OCI-LY7 (cell line): ENCODE results near the gene MACF1. TPM values are rescaled to one million over a fixed set of nuclear protein-coding genes. Genes with fewer than 3 reads are reported as not detected.

Experiments used
- BruUV-seq: library from RNA; stranded (reverse); fragments of 400-500 nt; replicated peaks from 2 replicates; lab custom pipeline; 2021; lab: Mats Ljungman, UMichigan
- CTCF ChIA-PET: fragments of 300-600 bp; sonication (Branson Sonifier 250); formaldehyde crosslinking; loops from one replicate; lab custom pipeline; 2022; ENCODE audit warnings: antibody characterized with exemption; ENCODE audit not compliant: unreplicated experiment; lab: Charles Lee
- POLR2A ChIA-PET: fragments of 300-600 bp; sonication (Branson Sonifier 250); formaldehyde crosslinking; loops from one replicate; lab custom pipeline; 2022; ENCODE audit warnings: antibody characterized with exemption; lab: Charles Lee
- DNase-seq: peaks from one replicate; pipeline ENCODE4 v3.0.0-alpha.2; 2015; ENCODE audit warnings: low spot score
- H2AFZ ChIP-seq: fragments of 200-600 bp; sonication (generic), shearing (Covaris generic); 2 replicates; pipeline ENCODE4 v1.6.1; 2014; ENCODE audit warnings: mild to moderate bottlenecking, antibody characterized with exemption, low read length, moderate library complexity
- H3K27ac ChIP-seq: fragments of 200-600 bp; sonication (generic); 2 replicates; pipeline ENCODE4 v1.5.1; 2014; ENCODE audit warnings: mixed run types, low read depth, mild to moderate bottlenecking, moderate library complexity, low read length, inconsistent platforms; ENCODE audit not compliant: poor library complexity, severe bottlenecking
- H3K36me3 ChIP-seq: fragments of 200-600 bp; sonication (generic); 2 replicates; pipeline ENCODE4 v1.6.1; 2014; ENCODE audit warnings: mild to moderate bottlenecking, antibody characterized with exemption, low read length, moderate library complexity, mixed read lengths; ENCODE audit not compliant: insufficient read depth
- H3K4me1 ChIP-seq: fragments of 200-600 bp; sonication (generic); 2 replicates; pipeline ENCODE4 v1.5.1; 2014; ENCODE audit warnings: mild to moderate bottlenecking, low read length; ENCODE audit not compliant: insufficient read depth, poor library complexity, severe bottlenecking
- H3K4me2 ChIP-seq: fragments of 200-600 bp; sonication (generic); 2 replicates; pipeline ENCODE4 v1.6.1; 2014; ENCODE audit warnings: mild to moderate bottlenecking, low read length
- H3K4me3 ChIP-seq: fragments of 200-600 bp; sonication (generic); 2 replicates; pipeline ENCODE4 v1.5.1; 2014; ENCODE audit warnings: mild to moderate bottlenecking, low read depth, low read length; ENCODE audit not compliant: poor library complexity, severe bottlenecking
- H3K79me2 ChIP-seq: fragments of 200-600 bp; sonication (generic); 2 replicates; pipeline ENCODE4 v1.6.1; 2016; ENCODE audit warnings: low read depth, mild to moderate bottlenecking, low read length, moderate library complexity, mixed read lengths; ENCODE audit not compliant: insufficient read depth
- H3K9me2 ChIP-seq: fragments of 200-600 bp; sonication (generic); 2 replicates; pipeline ENCODE4 v1.6.1; 2016; ENCODE audit warnings: mild to moderate bottlenecking, low read length, mixed read lengths; ENCODE audit not compliant: insufficient read depth
- H3K9me3 ChIP-seq: fragments of 200-600 bp; sonication (generic); 2 replicates; pipeline ENCODE4 v1.6.1; 2014; ENCODE audit warnings: mild to moderate bottlenecking, mixed run types, low read length, mixed read lengths
- H4K20me1 ChIP-seq: fragments of 200-600 bp; sonication (generic); 2 replicates; pipeline ENCODE4 v1.6.1; 2014; ENCODE audit warnings: mild to moderate bottlenecking, antibody characterized with exemption, low read length, moderate library complexity, mixed read lengths; ENCODE audit not compliant: insufficient read depth
- EZH2phosphoT487 ChIP-seq: fragments of 200-600 bp; sonication (generic); IDR thresholded peaks from 2 replicates; pipeline ENCODE4 v1.6.1; 2018; ENCODE audit warnings: low read depth, borderline replicate concordance, mild to moderate bottlenecking, mixed run types, antibody characterized with exemption, low read length, moderate library complexity, mixed read lengths
- intact Hi-C: fragments of 100-400 bp; cut with micrococcal nuclease; formaldehyde crosslinking; loops from one replicate; pipeline ENCODE4 v1.10.0; 2022; ENCODE audit not compliant: unreplicated experiment
- total RNA-seq, 2 experiments: library from RNA; depleted of rRNA in 1 of 2; stranded (reverse); fragments of >200 nt in 1 of 2; shearing (Covaris generic) in 1 of 2; gene quantifications; 2 replicates each; pipeline ENCODE4 v1.2.3, GENCODE V29; 2014 to 2022
- TF ChIP-seq, protein P1 (sequence below): fragments of 200-600 bp; sonication (generic); conservative IDR thresholded peaks from 2 replicates; pipeline ENCODE4 v1.5.1; 2014; ENCODE audit warnings: mild to moderate bottlenecking, antibody characterized with exemption, low read length, moderate library complexity, mixed read lengths

Gene MACF1
- total RNA-seq, 2 experiments from 2014 or later = 211 to 220 TPM

- no TSS peak for BruUV-seq
- no peak for DNase-seq
- Histone ChIP-seq H3K27ac (no peak overlapping the region), H3K36me3 (peaks cover 87% of the 10 kb centered on the region), H2AFZ (no peak overlapping the region), H3K79me2 (no peaks in the 10 kb centered on the region), H3K9me2 (no peaks in the 10 kb centered on the region), H4K20me1 (no peaks in the 10 kb centered on the region), H3K4me1 (no peaks in the 10 kb centered on the region), H3K4me3 (no peak overlapping the region), H3K9me3 (no peaks in the 10 kb centered on the region), H3K4me2 (no peak overlapping the region)
- TF ChIP-seq, protein P1, sequence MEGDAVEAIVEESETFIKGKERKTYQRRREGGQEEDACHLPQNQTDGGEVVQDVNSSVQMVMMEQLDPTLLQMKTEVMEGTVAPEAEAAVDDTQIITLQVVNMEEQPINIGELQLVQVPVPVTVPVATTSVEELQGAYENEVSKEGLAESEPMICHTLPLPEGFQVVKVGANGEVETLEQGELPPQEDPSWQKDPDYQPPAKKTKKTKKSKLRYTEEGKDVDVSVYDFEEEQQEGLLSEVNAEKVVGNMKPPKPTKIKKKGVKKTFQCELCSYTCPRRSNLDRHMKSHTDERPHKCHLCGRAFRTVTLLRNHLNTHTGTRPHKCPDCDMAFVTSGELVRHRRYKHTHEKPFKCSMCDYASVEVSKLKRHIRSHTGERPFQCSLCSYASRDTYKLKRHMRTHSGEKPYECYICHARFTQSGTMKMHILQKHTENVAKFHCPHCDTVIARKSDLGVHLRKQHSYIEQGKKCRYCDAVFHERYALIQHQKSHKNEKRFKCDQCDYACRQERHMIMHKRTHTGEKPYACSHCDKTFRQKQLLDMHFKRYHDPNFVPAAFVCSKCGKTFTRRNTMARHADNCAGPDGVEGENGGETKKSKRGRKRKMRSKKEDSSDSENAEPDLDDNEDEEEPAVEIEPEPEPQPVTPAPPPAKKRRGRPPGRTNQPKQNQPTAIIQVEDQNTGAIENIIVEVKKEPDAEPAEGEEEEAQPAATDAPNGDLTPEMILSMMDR = no peak
- POLR2A ChIA-PET = interaction anchor here (1.1 kb wide), 1 partner anchor 20 kb away, joined by 3 read pairs; no protein-coding TSS in a partner anchor
- CTCF ChIA-PET = no interaction called here
- intact Hi-C loops = no loop called here
Observed at GRCh38 chr1:39297551-39297950, 93.1 kb downstream of the MACF1 start.

DNA sequence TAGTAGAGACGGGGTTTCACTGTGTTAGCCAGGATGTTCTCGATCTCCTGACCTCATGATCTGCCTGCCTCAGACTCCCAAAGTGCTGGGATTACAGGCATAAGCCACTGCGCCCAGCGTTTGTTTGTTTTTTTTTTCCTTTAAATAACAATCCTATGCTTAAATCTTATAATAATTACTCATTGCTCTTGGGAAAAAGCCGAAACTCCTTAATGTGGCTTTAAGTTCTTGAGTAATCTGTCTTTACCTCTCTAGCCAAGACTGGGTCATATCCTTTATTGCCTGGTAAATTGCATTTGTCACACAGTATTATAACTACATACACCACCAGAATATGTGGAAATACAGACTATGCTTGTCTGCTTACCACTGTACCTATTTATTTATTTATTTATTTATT, 97.1 kb downstream of the MACF1 start:
- ChIA-PET POLR2A (no interaction called here), CTCF (no interaction called here)
- H3K79me2 ChIP-seq = no peaks in the 10 kb centered on the region
- no peaks in the 10 kb centered on the region for H3K9me2 ChIP-seq
- BruUV-seq = no TSS peak
- no peaks in the 10 kb centered on the region for H3K9me3 ChIP-seq
- H2AFZ ChIP-seq = no peak overlapping the region
- no peak for DNase-seq
- peaks cover 86% of the 10 kb centered on the region for H3K36me3 ChIP-seq
- no peak overlapping the region for H3K4me3 ChIP-seq
- H3K4me2 ChIP-seq = no peak overlapping the region
- H4K20me1 ChIP-seq = no peaks in the 10 kb centered on the region
- H3K27ac ChIP-seq = no peak overlapping the region
- H3K4me1 ChIP-seq = peaks cover 9% of the 10 kb centered on the region
- intact Hi-C loops = no loop called here
- TF ChIP-seq EZH2phosphoT487 = no peak
- TF ChIP-seq, protein P1 = no peak

DNA sequence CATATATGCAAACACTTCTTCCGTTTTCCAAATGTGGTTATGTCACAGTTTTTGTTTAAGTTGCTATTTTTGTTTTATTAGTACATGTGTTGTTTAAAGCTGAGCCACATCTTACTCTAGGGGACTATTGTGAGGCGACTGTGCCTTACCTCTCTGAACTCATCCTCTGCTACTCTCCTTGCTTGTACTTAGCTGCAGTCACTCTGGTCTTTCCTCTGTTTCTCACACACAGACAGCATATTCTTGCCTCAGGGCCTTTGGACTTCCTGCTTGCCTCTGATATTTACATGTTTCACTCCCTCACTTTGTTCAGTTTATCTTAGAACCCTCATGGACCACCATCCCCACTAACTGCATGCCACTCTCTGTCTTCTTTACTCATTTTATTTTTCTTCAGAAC, 101.1 kb downstream of the MACF1 start:
- DNase-seq = peak; percentile 6
- no peak overlapping the region for H2AFZ ChIP-seq
- peaks cover 86% of the 10 kb centered on the region for H3K36me3 ChIP-seq
- intact Hi-C loops = no loop called here
- CTCF ChIA-PET = no interaction called here
- H3K4me1 ChIP-seq = peaks cover 9% of the 10 kb centered on the region
- H3K4me2 ChIP-seq = no peak overlapping the region
- no peaks in the 10 kb centered on the region for H3K79me2 ChIP-seq
- no peaks in the 10 kb centered on the region for H4K20me1 ChIP-seq
- TF ChIP-seq EZH2phosphoT487 = no peak
- TF ChIP-seq, protein P1 = no peak
- BruUV-seq = no TSS peak
- no peaks in the 10 kb centered on the region for H3K9me2 ChIP-seq
- H3K27ac ChIP-seq = no peak overlapping the region
- no peaks in the 10 kb centered on the region for H3K9me3 ChIP-seq
- no peak overlapping the region for H3K4me3 ChIP-seq
- POLR2A ChIA-PET = interaction anchor here (0.7 kb wide), 1 partner anchor 24 kb away, joined by 4 read pairs; no protein-coding TSS in a partner anchor
